GM11168 (cell line): ENCODE results near the gene ENDOV.

ENCODE experiments used
- in situ Hi-C: fragments of 300-500 bp; cut with MboI; formaldehyde crosslinking; loops from one replicate; pipeline ENCODE4 v1.12.0; 2022; ENCODE audit warnings: low sequenced_read_pairs; ENCODE audit not compliant: unreplicated experiment

Gene ENDOV

GRCh38 chr17:80459234-80459633 is 44.3 kb downstream of the ENDOV start:
- in situ Hi-C loops = no loop called here

GRCh38 chr17:80460429-80460834 is 45.5 kb downstream of the ENDOV start:
- in situ Hi-C loops = no loop called here

GRCh38 chr17:80461528-80462160 is 46.7 kb downstream of the ENDOV start:
- in situ Hi-C loops = no loop called here

GRCh38 chr17:80463784-80464400 is 48.9 kb downstream of the ENDOV start:
- in situ Hi-C loops = no loop called here

- in situ Hi-C loops = no loop called here
Measured at GRCh38 chr17:80464486-80464885, 49.5 kb downstream of the ENDOV start.

- in situ Hi-C loops = no loop called here
Measured at GRCh38 chr17:80465327-80465974, 50.5 kb downstream of the ENDOV start.

GRCh38 chr17:80466188-80466705 is 51.3 kb downstream of the ENDOV start:
- in situ Hi-C loops = no loop called here

- in situ Hi-C loops = no loop called here
Measured at GRCh38 chr17:80468242-80468641, 53.3 kb downstream of the ENDOV start.

GRCh38 chr17:80468781-80469493 is 54.0 kb downstream of the ENDOV start:
- in situ Hi-C loops = no loop called here

- in situ Hi-C loops = no loop called here
Measured at GRCh38 chr17:80469667-80470066, 54.7 kb downstream of the ENDOV start.

GRCh38 chr17:80470603-80471002 is 55.6 kb downstream of the ENDOV start:
- in situ Hi-C loops = no loop called here

GRCh38 chr17:80471922-80472321 is 57.0 kb downstream of the ENDOV start:
- in situ Hi-C loops = no loop called here

GRCh38 chr17:80472996-80473395 is 58.0 kb downstream of the ENDOV start:
- in situ Hi-C loops = no loop called here

GRCh38 chr17:80473701-80474100 is 58.7 kb downstream of the ENDOV start:
- in situ Hi-C loops = no loop called here

GRCh38 chr17:80474231-80474960 is 59.4 kb downstream of the ENDOV start:
- in situ Hi-C loops = no loop called here

GRCh38 chr17:80474961-80475909 is 60.3 kb downstream of the ENDOV start:
- in situ Hi-C loops = no loop called here

- in situ Hi-C loops = no loop called here
Measured at GRCh38 chr17:80475910-80476876, 61.2 kb downstream of the ENDOV start, which contains the start of gene NPTX1. Gene NPTX1, minus strand, starts transcription at chr17:80476607. Its CDS starts 161 bp downstream, at chr17:80476446.
